ENCODE results near the gene NRAP.

Gene NRAP

GRCh38 chr10:113647812-113648211, 16.0 kb downstream of the NRAP start:
- no peak for DNase-seq (ENCODE audit: low read depth in 1 of 2, low spot score in 1 of 2)

GRCh38 chr10:113646336-113647201, 17.3 kb downstream of the NRAP start:
- no peak for TF ChIP-seq JUND (IDR thresholded peaks at IDR 0.05; ENCODE audit: low read depth)
- DNase-seq (ENCODE audit: low read depth in 1 of 2, low spot score in 1 of 2) = no peak
- in situ Hi-C loops (cut with HindIII; ENCODE audit: low pct_unique_long_range_greater_than_20kb, low sequenced_read_pairs) = no loop called here

More at GRCh38 chr10:113647812-113648211, 16.0 kb downstream of the NRAP start:
- no peak for TF ChIP-seq JUND (IDR thresholded peaks at IDR 0.05; ENCODE audit: low read depth)
- in situ Hi-C loops (cut with HindIII; ENCODE audit: low pct_unique_long_range_greater_than_20kb, low sequenced_read_pairs) = no loop called here

GRCh38 chr10:113644185-113645120, 19.4 kb downstream of the NRAP start:
- TF ChIP-seq JUND (IDR thresholded peaks at IDR 0.05; ENCODE audit: low read depth) = no peak
- in situ Hi-C loops (cut with HindIII; ENCODE audit: low pct_unique_long_range_greater_than_20kb, low sequenced_read_pairs) = no loop called here
- no peak for DNase-seq (ENCODE audit: low read depth in 1 of 2, low spot score in 1 of 2)

- in situ Hi-C loops (cut with HindIII; ENCODE audit: low pct_unique_long_range_greater_than_20kb, low sequenced_read_pairs) = no loop called here
- no peak for DNase-seq (ENCODE audit: low read depth in 1 of 2, low spot score in 1 of 2)
- no peak for TF ChIP-seq JUND (IDR thresholded peaks at IDR 0.05; ENCODE audit: low read depth)
These were observed 20.7 kb downstream of the NRAP start for GRCh38 chr10:113643183-113643582.

- no peak for TF ChIP-seq JUND (IDR thresholded peaks at IDR 0.05; ENCODE audit: low read depth)
- no peak for DNase-seq (ENCODE audit: low read depth in 1 of 2, low spot score in 1 of 2)
- in situ Hi-C loops (cut with HindIII; ENCODE audit: low pct_unique_long_range_greater_than_20kb, low sequenced_read_pairs) = no loop called here
These were observed 22.1 kb downstream of the NRAP start for GRCh38 chr10:113641702-113642101.

- no peak for DNase-seq (ENCODE audit: low read depth in 1 of 2, low spot score in 1 of 2)
- TF ChIP-seq JUND (IDR thresholded peaks at IDR 0.05; ENCODE audit: low read depth) = no peak
- in situ Hi-C loops (cut with HindIII; ENCODE audit: low pct_unique_long_range_greater_than_20kb, low sequenced_read_pairs) = no loop called here
These were observed 23.9 kb downstream of the NRAP start for GRCh38 chr10:113639966-113640365.

- TF ChIP-seq JUND (IDR thresholded peaks at IDR 0.05; ENCODE audit: low read depth) = no peak
- DNase-seq (ENCODE audit: low read depth in 1 of 2, low spot score in 1 of 2) = no peak
- in situ Hi-C loops (cut with HindIII; ENCODE audit: low pct_unique_long_range_greater_than_20kb, low sequenced_read_pairs) = no loop called here
These were observed 32.0 kb downstream of the NRAP start for GRCh38 chr10:113631684-113632367.

GRCh38 chr10:113630929-113631533, 32.8 kb downstream of the NRAP start:
- TF ChIP-seq JUND (IDR thresholded peaks at IDR 0.05; ENCODE audit: low read depth) = no peak
- peak; percentile 21 to 80 for DNase-seq (ENCODE audit: low read depth in 1 of 2, low spot score in 1 of 2)
- in situ Hi-C loops (cut with HindIII; ENCODE audit: low pct_unique_long_range_greater_than_20kb, low sequenced_read_pairs) = no loop called here

- in situ Hi-C loops (cut with HindIII; ENCODE audit: low pct_unique_long_range_greater_than_20kb, low sequenced_read_pairs) = no loop called here
These were observed 35.2 kb downstream of the NRAP start for GRCh38 chr10:113628607-113629153.

GRCh38 chr10:113627836-113628235, 36.0 kb downstream of the NRAP start:
- TF ChIP-seq JUND (IDR thresholded peaks at IDR 0.05; ENCODE audit: low read depth) = no peak
- DNase-seq (ENCODE audit: low read depth in 1 of 2, low spot score in 1 of 2) = no peak
- in situ Hi-C loops (cut with HindIII; ENCODE audit: low pct_unique_long_range_greater_than_20kb, low sequenced_read_pairs) = no loop called here

More at GRCh38 chr10:113628607-113629153, 35.2 kb downstream of the NRAP start:
- DNase-seq (ENCODE audit: low read depth in 1 of 2, low spot score in 1 of 2) = no peak
- TF ChIP-seq JUND (IDR thresholded peaks at IDR 0.05; ENCODE audit: low read depth) = no peak

- no peak for DNase-seq (ENCODE audit: low read depth in 1 of 2, low spot score in 1 of 2)
- in situ Hi-C loops (cut with HindIII; ENCODE audit: low pct_unique_long_range_greater_than_20kb, low sequenced_read_pairs) = no loop called here
- TF ChIP-seq JUND (IDR thresholded peaks at IDR 0.05; ENCODE audit: low read depth) = no peak
These were observed 37.0 kb downstream of the NRAP start for GRCh38 chr10:113626809-113627355.

Data from T47D (cell line).